HG02840 (cell line): ENCODE results near the gene RPRD1A.
"Not testable (repeated sequence)": the region's sequence is repeated elsewhere in the genome, so short reads cannot be mapped to it uniquely, and the experiment has no call there.

Source experiments
- ATAC-seq: cut with Tn5 transposase; IDR thresholded peaks from one replicate; pipeline ENCODE4 v1.9.1; 2021; ENCODE audit warnings: mild to moderate bottlenecking, moderate library complexity, moderate number of reproducible peaks; ENCODE audit not compliant: unreplicated experiment, low FRiP score

Gene RPRD1A

GRCh38 chr18:36081118-36081517 lies 13.8 kb upstream of the RPRD1A start:
- not testable (repeated sequence) for ATAC-seq

- no peak for ATAC-seq
These were observed 11.6 kb upstream of the RPRD1A start for GRCh38 chr18:36078751-36079529.

GRCh38 chr18:36077764-36078163 lies 10.4 kb upstream of the RPRD1A start:
- not testable (repeated sequence) for ATAC-seq

- no peak for ATAC-seq
These were observed 8.7 kb upstream of the RPRD1A start for GRCh38 chr18:36075862-36076587.

GRCh38 chr18:36074435-36074834 lies 7.1 kb upstream of the RPRD1A start:
- ATAC-seq = no peak

GRCh38 chr18:36073676-36074075 lies 6.3 kb upstream of the RPRD1A start:
- ATAC-seq = no peak

- ATAC-seq = not testable (repeated sequence)
These were observed 5.0 kb upstream of the RPRD1A start for GRCh38 chr18:36072406-36072805.

GRCh38 chr18:36066686-36067054 lies 689 bp downstream of the RPRD1A start:
- ATAC-seq = no peak

GRCh38 chr18:36066001-36066400 lies 1.4 kb downstream of the RPRD1A start:
- ATAC-seq = no peak

- not testable (repeated sequence) for ATAC-seq
These were observed 2.6 kb downstream of the RPRD1A start for GRCh38 chr18:36064809-36065079.

GRCh38 chr18:36064027-36064808 lies 3.1 kb downstream of the RPRD1A start:
- no peak for ATAC-seq

GRCh38 chr18:36058674-36059073 lies 8.7 kb downstream of the RPRD1A start:
- ATAC-seq = no peak

GRCh38 chr18:36051760-36052159 lies 15.6 kb downstream of the RPRD1A start:
- ATAC-seq = no peak

- no peak for ATAC-seq
These were observed 16.9 kb downstream of the RPRD1A start for GRCh38 chr18:36050479-36050878.

GRCh38 chr18:36047521-36047920 lies 19.8 kb downstream of the RPRD1A start:
- ATAC-seq = no peak

GRCh38 chr18:36046898-36047297 lies 20.5 kb downstream of the RPRD1A start:
- no peak for ATAC-seq

- ATAC-seq = no peak
These were observed 21.9 kb downstream of the RPRD1A start for GRCh38 chr18:36045241-36045991.

- no peak for ATAC-seq
These were observed 24.2 kb downstream of the RPRD1A start for GRCh38 chr18:36043153-36043552.

- no peak for ATAC-seq
These were observed 26.2 kb downstream of the RPRD1A start for GRCh38 chr18:36041146-36041545.

GRCh38 chr18:36038102-36038663 lies 29.2 kb downstream of the RPRD1A start:
- ATAC-seq = no peak
